ENCODE data around the gene BLOC1S3.

BLOC1S3 gene

GRCh38 chr19:45215391-45216191 lies 37.0 kb downstream of the BLOC1S3 start:
- TF ChIP-seq, protein P1, sequence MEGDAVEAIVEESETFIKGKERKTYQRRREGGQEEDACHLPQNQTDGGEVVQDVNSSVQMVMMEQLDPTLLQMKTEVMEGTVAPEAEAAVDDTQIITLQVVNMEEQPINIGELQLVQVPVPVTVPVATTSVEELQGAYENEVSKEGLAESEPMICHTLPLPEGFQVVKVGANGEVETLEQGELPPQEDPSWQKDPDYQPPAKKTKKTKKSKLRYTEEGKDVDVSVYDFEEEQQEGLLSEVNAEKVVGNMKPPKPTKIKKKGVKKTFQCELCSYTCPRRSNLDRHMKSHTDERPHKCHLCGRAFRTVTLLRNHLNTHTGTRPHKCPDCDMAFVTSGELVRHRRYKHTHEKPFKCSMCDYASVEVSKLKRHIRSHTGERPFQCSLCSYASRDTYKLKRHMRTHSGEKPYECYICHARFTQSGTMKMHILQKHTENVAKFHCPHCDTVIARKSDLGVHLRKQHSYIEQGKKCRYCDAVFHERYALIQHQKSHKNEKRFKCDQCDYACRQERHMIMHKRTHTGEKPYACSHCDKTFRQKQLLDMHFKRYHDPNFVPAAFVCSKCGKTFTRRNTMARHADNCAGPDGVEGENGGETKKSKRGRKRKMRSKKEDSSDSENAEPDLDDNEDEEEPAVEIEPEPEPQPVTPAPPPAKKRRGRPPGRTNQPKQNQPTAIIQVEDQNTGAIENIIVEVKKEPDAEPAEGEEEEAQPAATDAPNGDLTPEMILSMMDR (IDR thresholded peaks at IDR 0.05; ENCODE audit: control insufficient read depth, extremely low read depth, insufficient read depth) = no peak
- DNase-seq (ENCODE audit: low read depth) = no peak
- no peak overlapping the region for H3K4me3 ChIP-seq (ENCODE audit: low read depth, low read length)

DNA sequence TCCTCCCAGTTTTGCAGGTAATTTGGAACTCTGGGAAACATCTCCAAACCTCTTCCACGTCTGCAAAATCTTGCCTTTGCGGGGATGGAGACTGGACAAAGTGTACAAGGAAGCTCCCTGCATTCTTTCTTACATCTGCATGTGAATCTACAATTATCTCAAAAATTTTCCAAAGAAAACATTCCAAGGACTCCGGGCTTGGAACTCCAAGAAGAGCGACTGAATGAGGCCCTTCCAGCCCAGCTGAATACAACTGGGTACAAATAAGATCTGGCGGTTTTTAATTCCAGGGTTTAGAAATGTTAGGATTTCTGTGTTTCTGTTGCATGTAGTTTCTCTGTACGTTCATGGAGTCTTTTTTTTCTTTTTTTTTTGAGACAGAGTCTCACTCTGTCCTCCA lies 38.1 kb downstream of the BLOC1S3 start:
- H3K4me3 ChIP-seq (ENCODE audit: low read depth, low read length) = no peak overlapping the region
- no peak for DNase-seq (ENCODE audit: low read depth)

DNA sequence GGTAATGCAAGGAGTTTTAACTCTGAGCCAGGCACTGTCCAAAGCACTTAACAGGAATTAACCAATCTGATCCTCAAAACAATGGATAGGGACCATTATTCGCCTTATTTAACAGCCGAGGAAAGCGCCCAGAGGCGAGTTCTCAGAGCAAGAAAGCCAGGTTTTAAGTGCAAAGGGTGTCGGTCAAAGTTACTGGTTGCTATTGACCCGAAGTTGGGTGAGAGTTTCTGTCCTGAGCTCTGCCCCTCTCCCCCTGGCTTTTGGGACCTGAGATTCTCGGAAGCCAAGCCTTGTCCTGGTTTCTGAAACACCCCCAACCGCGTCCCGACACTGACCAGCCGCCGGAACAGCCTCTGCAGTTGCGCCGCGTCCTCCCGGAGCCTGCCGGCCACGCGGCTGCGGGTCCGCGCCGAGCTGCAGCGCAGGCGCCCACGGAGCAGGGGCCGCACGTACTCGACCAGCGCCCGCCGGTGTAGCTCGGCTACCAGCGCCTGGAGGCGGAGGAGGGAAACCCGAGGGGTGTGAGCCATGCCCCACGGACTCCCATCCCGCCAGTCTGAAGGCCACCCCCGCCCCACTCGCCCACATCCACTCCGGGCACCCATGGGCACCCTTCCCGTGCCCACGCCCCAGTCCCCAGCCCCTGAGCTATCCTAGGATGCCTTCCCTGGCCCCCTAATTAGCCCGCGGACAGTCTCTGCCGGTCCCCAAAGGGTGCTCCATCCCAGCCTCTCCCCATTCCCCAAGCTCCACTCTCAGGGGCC lies 38.8 kb downstream of the BLOC1S3 start:
- no peak overlapping the region for H3K4me3 ChIP-seq (ENCODE audit: low read depth, low read length)
- TF ChIP-seq, protein P1 (IDR thresholded peaks at IDR 0.05; ENCODE audit: control insufficient read depth, extremely low read depth, insufficient read depth) = no peak
- DNase-seq (ENCODE audit: low read depth) = no peak

More for the DNA sequence above, 38.1 kb downstream of the BLOC1S3 start:
- TF ChIP-seq, protein P1 (IDR thresholded peaks at IDR 0.05; ENCODE audit: control insufficient read depth, extremely low read depth, insufficient read depth) = no peak

DNA sequence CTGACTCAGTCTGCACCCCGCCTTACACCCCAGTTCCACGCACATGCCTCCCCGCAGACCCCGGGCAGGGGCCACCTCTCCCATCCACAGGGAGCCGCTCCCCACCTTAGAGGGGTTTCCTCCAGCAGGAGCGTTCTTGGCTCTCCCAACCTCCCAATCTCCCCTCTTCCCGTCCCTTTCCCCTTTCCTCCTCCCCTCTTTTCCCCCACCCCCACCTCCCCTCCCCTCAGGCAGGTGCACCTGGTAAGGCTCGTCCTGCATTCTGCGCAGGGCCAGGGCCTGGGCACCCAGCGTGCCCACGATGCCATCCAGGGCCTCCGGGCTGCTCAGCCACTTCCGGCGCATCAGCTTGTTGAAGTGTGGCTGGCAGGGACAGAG lies 39.4 kb downstream of the BLOC1S3 start:
- TF ChIP-seq, protein P1 (IDR thresholded peaks at IDR 0.05; ENCODE audit: control insufficient read depth, extremely low read depth, insufficient read depth) = no peak
- H3K4me3 ChIP-seq (ENCODE audit: low read depth, low read length) = no peak overlapping the region
- DNase-seq (ENCODE audit: low read depth) = no peak

GRCh38 chr19:45218426-45218825 lies 39.8 kb downstream of the BLOC1S3 start:
- no peak for DNase-seq (ENCODE audit: low read depth)
- no peak overlapping the region for H3K4me3 ChIP-seq (ENCODE audit: low read depth, low read length)
- TF ChIP-seq, protein P1 (IDR thresholded peaks at IDR 0.05; ENCODE audit: control insufficient read depth, extremely low read depth, insufficient read depth) = no peak

- TF ChIP-seq, protein P1 (IDR thresholded peaks at IDR 0.05; ENCODE audit: control insufficient read depth, extremely low read depth, insufficient read depth) = no peak
- DNase-seq (ENCODE audit: low read depth) = no peak
- H3K4me3 ChIP-seq (ENCODE audit: low read depth, low read length) = no peak overlapping the region
Measured at GRCh38 chr19:45218911-45219743, 40.5 kb downstream of the BLOC1S3 start.

Measured in LNCaP clone FGC (cell line).